NCI-H1694 treated with DMSO at 0.1 percent for 48 hours (cell line): ENCODE data around the gene FAM234B.
"Not testable (repeated sequence)": the region's sequence is repeated elsewhere in the genome, so short reads cannot be mapped to it uniquely, and the experiment has no call there.

Source experiments
- DNase-seq: peaks from one replicate; lab custom pipeline; 2025; lab: John Stamatoyannopoulos, UW

The FAM234B gene

DNA sequence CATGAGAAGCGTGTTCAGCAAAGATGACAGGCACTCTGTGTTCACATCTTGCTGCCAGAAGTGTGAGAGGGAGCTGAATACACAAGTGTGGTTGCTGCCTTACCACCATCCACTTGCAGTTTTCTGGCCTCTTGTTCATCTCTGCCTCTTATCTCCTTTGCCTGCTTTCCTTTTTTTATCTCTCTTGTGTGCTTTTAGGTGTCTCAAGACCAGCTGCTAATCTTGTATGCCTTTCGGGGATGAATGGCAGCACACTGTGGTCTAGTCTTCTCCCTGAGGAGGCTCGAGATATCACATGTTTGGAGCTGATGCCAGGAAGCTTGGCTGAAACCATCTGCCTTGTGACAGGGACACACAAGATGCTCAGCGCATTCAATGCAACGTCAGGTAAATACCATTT lies 17.2 kb downstream of the FAM234B start:
- DNase-seq = no peak

DNA sequence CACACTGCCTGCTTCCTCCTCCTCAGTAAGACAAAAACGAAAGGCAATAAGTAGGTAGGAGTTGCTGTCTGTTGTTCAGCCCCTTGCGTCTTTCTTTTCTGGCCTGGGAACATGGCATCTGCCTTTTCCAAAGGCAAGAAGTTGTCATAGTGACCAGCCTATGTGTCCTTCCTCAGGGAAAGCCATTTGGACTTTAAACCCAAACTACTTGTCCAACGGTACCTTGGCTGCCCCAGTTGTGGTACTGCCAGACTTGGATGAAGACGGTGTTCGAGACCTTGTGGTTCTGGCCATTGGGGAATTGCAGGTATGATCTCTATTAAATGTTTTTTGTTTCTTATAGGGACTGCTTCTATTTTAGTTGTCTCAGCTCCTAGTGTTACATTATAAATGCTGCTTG lies 18.5 kb downstream of the FAM234B start:
- no peak for DNase-seq

DNA sequence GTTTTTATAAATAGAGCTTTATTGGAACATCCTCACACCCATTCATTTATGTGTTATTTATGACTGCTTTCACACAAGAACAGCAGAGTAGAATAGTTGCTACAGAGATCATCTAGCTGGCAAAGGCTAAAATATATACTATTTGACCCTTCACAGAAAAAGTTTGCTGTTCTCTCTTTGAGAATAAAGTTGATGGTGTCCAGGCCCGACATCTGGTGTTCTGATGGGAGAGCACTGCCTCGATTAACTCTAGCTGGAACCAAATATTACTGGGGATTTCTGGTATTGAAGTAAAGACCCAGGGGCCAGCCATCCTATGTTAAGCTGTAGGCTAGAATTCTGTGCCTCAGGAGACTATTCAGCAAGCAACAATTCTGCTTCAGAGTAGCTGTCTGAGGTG lies 21.8 kb downstream of the FAM234B start:
- no peak for DNase-seq

- DNase-seq = no peak
Observed at GRCh38 chr12:13066459-13066858, 22.3 kb downstream of the FAM234B start.

DNA sequence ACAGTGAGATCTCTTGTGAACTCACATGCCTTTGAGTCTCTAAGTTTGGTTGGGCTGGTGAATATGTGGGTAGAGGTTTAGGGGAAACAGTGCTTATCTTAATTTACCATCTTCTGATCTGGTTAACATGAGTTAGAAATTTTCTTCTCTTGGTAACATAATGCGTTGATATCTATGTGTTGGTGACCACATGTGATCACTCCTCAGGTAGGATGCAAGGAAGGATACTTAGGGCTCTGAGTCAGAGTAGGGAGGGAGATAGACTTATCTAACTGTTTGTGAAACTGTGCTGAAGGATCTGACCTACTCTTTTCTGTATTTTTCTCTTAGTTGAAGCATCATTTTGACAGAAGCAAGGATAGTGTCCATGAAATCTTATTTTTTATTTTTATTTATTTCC lies 23.1 kb downstream of the FAM234B start:
- DNase-seq = no peak

DNA sequence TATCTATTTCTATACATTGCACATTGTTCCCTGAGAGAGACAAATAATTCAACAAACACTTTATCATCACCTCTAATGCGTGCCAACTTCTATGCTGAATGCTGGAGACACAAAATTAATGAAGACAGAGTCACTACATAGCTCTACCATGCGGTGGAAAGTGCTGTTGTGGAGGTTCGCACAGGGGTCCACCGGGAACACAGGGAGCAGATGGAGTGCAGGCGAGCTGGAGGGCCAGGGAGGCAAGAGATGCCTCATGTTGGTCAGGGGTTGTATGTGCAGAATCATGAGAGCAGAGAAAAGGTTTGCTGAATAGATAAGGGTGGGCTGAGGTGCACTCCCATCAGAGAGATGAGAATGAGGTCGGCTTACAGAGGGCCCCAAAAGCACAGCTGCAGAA lies 25.2 kb downstream of the FAM234B start:
- no peak for DNase-seq

DNA sequence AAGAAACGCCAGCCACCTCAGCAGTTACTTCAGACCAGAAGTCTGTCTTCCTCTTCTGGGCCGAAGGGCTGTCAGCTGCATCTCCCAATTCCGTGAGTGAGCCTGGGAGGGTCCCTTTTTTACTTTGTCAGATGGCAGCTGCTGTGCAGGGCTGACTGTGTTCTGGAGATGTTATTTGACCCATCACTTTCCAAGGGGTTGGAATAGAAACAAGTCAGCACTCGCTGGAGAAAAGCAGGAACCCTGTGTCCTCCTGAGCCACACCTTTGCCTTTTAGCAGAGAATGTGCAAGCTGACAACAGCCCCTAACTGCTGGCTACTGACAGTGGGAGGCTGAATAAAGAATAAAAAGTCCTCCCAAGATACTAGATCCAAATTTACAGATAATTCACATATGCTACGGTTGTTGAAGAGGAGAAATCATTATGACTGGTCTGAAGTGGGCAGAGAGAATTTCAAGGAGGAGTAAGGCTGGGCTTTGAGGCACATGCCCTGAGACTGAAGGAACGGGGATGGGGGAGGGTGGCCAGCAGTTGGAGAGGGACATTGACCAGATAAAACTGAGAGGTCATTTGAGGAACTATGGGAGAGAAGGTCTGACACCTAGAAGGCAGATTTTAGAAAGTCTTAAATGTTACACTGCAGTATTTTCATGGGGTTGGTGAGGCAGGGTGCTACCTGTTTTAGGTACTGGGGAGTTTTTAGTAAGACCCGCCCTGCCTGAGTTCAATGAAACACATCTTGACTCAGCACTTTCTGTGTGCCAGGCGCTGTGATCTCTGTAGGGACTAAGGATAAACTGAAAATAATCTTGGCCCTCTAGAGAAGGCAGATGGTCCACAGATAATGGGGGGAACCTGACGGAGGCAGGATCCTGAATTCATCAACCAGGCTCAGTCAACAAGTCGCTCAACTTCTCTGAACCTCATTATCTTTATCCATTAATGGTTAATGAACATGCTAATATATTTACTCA lies 27.4 kb downstream of the FAM234B start:
- no peak for DNase-seq

DNA sequence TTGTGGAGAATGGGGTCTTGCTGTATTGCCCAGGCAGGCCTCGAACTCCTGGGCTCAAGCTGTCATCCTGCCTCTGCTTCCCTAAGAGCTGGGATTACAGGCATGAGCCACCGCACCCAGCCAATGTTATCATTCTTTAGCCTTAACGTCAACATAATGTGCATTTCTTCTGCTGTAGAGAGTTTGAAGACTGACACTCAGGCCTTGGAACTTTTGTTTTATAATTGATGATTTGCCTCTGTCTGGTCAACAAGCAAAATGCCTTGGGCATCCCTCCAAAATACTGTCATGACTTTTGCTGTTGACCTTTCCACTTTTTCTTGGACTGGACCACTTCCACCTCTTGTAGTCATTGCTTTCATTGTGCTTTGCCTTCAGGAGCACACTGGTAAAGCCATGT lies 29.0 kb downstream of the FAM234B start:
- no peak for DNase-seq

DNA sequence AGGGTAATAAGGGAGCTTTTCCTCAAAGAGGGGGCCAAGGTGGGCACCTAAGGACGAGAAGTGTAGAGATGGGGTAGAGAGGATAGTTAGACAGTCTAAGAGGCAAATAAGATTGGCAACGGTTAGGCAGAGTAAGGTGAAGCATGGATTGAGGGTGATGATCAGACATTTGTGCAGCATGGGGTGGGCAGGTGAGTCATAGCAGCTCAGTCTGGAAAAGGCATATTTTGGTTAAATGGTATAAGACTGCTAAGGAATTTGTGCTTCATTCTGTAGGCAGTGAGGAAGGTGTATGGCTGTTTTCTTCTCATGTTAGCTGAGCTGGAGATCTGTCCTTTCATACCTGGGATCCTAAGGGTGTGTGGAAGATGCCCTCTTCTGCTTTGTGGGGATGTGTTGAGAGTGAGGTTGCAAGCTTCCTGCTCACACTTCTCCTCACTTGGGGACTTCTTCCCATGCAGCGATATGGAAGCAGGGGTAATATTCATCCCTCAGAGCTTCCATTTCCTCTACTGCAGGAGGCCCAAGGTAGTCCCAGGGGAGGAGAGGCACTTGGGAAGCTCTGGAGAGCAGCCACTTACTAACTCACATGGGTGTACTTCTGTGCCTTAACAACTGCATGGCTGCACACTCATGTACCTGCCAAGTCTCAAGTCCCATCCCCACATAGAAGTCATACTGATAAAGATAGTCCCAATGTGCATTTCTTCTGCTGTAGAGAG lies 30.4 kb downstream of the FAM234B start:
- no peak for DNase-seq

- no peak for DNase-seq
Observed at GRCh38 chr12:13075118-13075480, 30.9 kb downstream of the FAM234B start.

DNA sequence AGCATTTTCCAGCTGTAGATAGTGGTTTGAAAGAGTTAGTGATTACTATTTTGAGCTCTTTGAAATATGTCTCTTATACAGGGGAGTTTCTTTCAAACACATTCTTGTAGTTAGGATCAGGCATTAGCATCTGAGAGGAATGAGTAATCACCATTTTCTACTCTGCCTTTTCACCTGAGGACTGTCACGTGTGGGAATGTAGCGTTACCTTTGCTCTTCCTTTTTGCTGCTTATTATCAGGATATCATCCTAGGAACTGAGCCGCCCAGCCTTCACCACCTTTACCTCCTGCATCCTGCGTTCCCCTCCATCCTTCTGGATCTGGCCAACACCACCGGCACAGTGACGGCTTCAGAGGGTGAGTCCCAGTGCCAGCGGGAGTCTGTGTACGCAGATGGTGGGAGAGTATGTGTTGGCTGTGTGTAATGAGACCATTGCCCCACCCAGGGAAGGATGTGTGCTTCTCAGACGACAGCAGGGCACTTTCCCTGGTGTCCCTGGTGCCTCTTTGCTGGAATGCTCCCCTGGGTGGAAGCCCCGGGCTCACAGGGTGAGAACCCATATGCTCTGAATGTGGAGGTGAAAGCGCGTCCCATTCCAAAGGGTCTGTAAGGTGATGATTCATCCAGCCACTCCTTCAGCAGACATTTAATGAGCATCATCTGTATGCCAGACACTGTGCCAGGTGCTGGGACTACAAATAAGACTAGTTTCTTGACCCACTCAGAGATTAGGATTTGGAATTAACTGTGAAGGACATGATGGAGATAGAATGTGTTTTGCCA lies 31.8 kb downstream of the FAM234B start:
- DNase-seq = no peak

DNA sequence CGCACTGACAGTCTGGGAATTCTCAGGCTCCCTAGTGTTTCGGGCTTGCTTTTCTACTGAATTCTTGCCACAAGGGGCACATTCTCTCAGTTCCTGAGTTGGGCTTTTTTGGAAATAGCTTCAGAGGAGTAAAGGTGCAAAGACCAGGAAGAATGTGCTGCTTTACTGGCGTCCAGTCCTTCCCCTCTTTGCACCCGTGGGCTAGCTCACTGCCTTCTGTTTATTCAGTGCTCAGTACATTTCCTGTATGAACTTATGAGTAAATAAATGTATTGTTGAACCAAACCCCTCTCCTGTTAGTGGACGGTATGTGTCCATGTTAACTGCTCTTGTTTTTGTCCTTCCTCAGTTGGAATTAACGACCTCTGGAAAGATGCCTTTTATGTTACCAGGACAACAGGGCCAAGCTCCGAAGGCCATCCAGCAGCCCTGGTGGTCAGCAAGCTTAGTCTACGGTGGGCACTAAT lies 35.3 kb downstream of the FAM234B start:
- DNase-seq = no peak

GRCh38 chr12:13080266-13080665 lies 36.1 kb downstream of the FAM234B start:
- no peak for DNase-seq

- DNase-seq = no peak
Observed at GRCh38 chr12:13082861-13083260, 38.7 kb downstream of the FAM234B start.

GRCh38 chr12:13083638-13084037 lies 39.5 kb downstream of the FAM234B start:
- not testable (repeated sequence) for DNase-seq

- no peak for DNase-seq
Observed at GRCh38 chr12:13084898-13085640, 40.9 kb downstream of the FAM234B start.

- no peak for DNase-seq
Observed at GRCh38 chr12:13085968-13086686, 41.9 kb downstream of the FAM234B start.

GRCh38 chr12:13087766-13088165 lies 43.6 kb downstream of the FAM234B start:
- DNase-seq = no peak

DNA sequence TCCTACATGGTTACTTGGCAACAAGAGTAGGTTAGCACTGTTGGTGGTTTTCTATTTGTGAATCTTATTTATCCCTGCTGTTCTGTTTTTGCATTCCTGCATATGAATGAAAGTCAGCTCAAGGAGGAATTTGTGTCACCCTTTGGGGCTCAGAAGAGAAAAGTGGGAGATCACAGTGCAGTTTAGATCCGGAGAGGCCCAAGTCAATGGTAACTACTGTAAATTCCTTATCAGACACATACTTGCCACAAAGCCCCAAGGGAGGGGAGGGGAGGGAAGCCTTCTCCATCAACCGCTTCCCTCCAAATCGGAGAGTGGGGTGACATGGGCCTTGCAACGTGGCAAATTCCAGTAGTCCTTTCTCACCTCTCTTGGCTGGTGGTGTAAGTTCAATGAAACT lies 44.3 kb downstream of the FAM234B start:
- no peak for DNase-seq

GRCh38 chr12:13090054-13090453 lies 45.9 kb downstream of the FAM234B start:
- DNase-seq = no peak

DNA sequence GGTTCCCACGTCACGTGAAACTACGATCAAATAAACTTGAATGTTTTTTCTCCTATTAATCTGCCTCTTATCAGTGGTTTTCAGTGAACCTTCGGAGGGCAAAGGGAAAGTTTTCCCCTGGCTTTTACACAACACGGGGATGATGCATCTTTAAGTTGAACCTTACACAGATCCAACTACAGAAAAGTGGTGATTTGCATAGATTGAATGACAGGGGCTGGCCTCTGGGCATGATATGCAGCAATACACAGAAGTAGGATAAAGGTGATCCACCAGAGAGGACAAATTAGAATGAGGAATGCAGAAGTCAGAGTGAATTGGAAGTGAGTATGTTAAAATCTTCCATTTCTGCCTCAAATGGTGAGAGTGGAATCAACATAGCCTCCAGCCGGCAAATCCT lies 47.7 kb downstream of the FAM234B start:
- no peak for DNase-seq
